ENCODE data around the gene KCNQ2.

The KCNQ2 gene

GRCh38 chr20:63500902-63501817 lies 28.7 kb upstream of the KCNQ2 start:
- DNase-seq = no peak

GRCh38 chr20:63500151-63500901 lies 27.9 kb upstream of the KCNQ2 start:
- no peak for DNase-seq

GRCh38 chr20:63499338-63499969 lies 27.0 kb upstream of the KCNQ2 start:
- no peak for DNase-seq

GRCh38 chr20:63498960-63499337 lies 26.5 kb upstream of the KCNQ2 start, which contains the start of gene EEF1A2:
Gene EEF1A2 (minus strand): TSS chr20:63499083. CDS start chr20:63497763, 1,320 bp downstream.
- no peak for DNase-seq

GRCh38 chr20:63497946-63498935 lies 25.8 kb upstream of the KCNQ2 start:
- DNase-seq = no peak

GRCh38 chr20:63497138-63497945 lies 24.9 kb upstream of the KCNQ2 start:
- DNase-seq = no peak

- DNase-seq = no peak
Observed at GRCh38 chr20:63496596-63497120, 24.2 kb upstream of the KCNQ2 start.

GRCh38 chr20:63495741-63496595 lies 23.5 kb upstream of the KCNQ2 start:
- no peak for DNase-seq

GRCh38 chr20:63495167-63495720 lies 22.8 kb upstream of the KCNQ2 start:
- no peak for DNase-seq

- no peak for DNase-seq
Observed at GRCh38 chr20:63494420-63495166, 22.1 kb upstream of the KCNQ2 start.

GRCh38 chr20:63494084-63494419 lies 21.6 kb upstream of the KCNQ2 start:
- DNase-seq = no peak

GRCh38 chr20:63493563-63494020 lies 21.1 kb upstream of the KCNQ2 start:
- no peak for DNase-seq

GRCh38 chr20:63492982-63493381 lies 20.5 kb upstream of the KCNQ2 start:
- no peak for DNase-seq

GRCh38 chr20:63492518-63492917 lies 20.1 kb upstream of the KCNQ2 start:
- DNase-seq = no peak

- no peak for DNase-seq
Observed at GRCh38 chr20:63491635-63492230, 19.3 kb upstream of the KCNQ2 start.

GRCh38 chr20:63491078-63491477 lies 18.6 kb upstream of the KCNQ2 start:
- DNase-seq = no peak

GRCh38 chr20:63490416-63490815 lies 18.0 kb upstream of the KCNQ2 start:
- no peak for DNase-seq

Data from SIG-M5 (cell line).